ENCODE results near the gene GPR137B. TPM values are rescaled to one million over a fixed set of nuclear protein-coding genes. Genes with fewer than 3 reads are reported as not detected.
"Not testable (repeated sequence)": the region's sequence is repeated elsewhere in the genome, so short reads cannot be mapped to it uniquely, and the experiment has no call there.

GPR137B gene, protein sequence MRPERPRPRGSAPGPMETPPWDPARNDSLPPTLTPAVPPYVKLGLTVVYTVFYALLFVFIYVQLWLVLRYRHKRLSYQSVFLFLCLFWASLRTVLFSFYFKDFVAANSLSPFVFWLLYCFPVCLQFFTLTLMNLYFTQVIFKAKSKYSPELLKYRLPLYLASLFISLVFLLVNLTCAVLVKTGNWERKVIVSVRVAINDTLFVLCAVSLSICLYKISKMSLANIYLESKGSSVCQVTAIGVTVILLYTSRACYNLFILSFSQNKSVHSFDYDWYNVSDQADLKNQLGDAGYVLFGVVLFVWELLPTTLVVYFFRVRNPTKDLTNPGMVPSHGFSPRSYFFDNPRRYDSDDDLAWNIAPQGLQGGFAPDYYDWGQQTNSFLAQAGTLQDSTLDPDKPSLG
- total RNA-seq (10 to 100 TPM in 1 of 2 experiments, 1 to 10 TPM in 1; 8.1 to 10.2 TPM), polyA plus RNA-seq (1 to 10 TPM; 3.6 to 9.0 (median 5.1) TPM), total RNA-seq (5.9 to 15.1 (median 8.7) reads per million in 6 experiments)

DNA sequence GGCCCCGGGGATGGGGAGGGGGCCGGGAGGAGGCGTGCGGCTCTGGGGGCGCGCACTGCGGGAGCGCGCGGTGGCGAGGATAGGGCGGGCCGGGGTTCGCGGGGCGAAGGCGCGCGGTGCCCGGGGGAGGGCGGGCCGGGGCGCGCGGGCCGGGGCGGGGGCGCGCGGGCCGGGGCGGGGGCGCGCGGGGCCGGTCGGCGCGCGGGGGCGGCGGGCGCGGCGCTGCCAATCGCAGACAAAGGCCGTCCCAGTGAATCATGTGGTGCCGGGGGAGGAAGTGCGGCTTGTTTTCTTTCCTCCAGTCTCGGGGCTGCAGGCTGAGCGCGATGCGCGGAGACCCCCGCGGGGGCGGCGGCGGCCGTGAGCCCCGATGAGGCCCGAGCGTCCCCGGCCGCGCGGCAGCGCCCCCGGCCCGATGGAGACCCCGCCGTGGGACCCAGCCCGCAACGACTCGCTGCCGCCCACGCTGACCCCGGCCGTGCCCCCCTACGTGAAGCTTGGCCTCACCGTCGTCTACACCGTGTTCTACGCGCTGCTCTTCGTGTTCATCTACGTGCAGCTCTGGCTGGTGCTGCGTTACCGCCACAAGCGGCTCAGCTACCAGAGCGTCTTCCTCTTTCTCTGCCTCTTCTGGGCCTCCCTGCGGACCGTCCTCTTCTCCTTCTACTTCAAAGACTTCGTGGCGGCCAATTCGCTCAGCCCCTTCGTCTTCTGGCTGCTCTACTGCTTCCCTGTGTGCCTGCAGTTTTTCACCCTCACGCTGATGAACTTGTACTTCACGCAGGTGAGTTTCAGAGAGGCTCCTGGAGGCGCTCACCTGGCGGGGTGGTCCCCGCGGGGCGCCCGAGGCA lies at the start of gene GPR137B:
TSS of gene GPR137B (plus strand) at position 287 of the 851 bp plus-strand sequence. CDS start at position 371, 84 bp downstream.
- H3K27me3 Mint-ChIP-seq = peaks cover 0 to 17% (median 11%) of the 10 kb centered on the region in 5 donors
- DNase-seq (peak; percentile 39 to 79 (median 47)), ATAC-seq (peak; percentile 76 to 82)
- POLR2A ChIA-PET = no interaction called here
- H3K36me3 Mint-ChIP-seq = peaks cover 0 to 6% (median 0%) of the 10 kb centered on the region in 3 donors
- H3K9me3 Mint-ChIP-seq = no peaks in the 10 kb centered on the region
- peaks cover 26 to 48% (median 39%) of the 10 kb centered on the region in 4 donors for H3K4me1 Mint-ChIP-seq
- peak within 1 kb of the TSS; percentile 92 to 99 (median 98) for H3K4me3 Mint-ChIP-seq
- H3K27ac Mint-ChIP-seq = peak within 1 kb of the TSS; percentile 68 to 95 (median 86)

DNA sequence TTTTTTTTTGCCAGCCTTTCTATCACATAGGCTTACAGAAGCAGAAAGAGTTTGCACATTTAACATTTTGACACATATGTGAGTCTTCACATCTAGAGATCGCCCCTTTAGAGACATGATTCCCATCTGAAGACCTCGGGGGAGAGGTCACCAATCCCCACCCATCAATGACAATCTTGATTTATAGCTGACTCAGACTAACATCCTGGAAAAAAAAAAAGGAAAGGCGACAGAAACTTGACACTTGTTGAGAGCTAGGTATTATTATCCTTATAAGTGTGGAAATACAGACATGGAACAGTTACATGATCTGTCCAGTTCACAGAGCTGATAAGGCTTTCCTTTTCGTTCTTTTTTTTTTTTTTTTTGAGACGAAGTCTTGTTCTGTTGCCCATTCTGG lies 49.4 kb upstream of the GPR137B start:
- ATAC-seq = no peak
- no peaks in the 10 kb centered on the region for H3K36me3 Mint-ChIP-seq
- POLR2A ChIA-PET = no interaction called here
- H3K4me3 Mint-ChIP-seq = no peak overlapping the region
- peaks cover 0 to 8% (median 0%) of the 10 kb centered on the region in 9 donors for H3K9me3 Mint-ChIP-seq
- peaks cover 0 to 2% (median 0%) of the 10 kb centered on the region in 4 donors for H3K4me1 Mint-ChIP-seq
- H3K27me3 Mint-ChIP-seq = peaks cover 3 to 31% (median 17%) of the 10 kb centered on the region in 5 donors
- H3K27ac Mint-ChIP-seq = no peak overlapping the region
- DNase-seq = no peak

DNA sequence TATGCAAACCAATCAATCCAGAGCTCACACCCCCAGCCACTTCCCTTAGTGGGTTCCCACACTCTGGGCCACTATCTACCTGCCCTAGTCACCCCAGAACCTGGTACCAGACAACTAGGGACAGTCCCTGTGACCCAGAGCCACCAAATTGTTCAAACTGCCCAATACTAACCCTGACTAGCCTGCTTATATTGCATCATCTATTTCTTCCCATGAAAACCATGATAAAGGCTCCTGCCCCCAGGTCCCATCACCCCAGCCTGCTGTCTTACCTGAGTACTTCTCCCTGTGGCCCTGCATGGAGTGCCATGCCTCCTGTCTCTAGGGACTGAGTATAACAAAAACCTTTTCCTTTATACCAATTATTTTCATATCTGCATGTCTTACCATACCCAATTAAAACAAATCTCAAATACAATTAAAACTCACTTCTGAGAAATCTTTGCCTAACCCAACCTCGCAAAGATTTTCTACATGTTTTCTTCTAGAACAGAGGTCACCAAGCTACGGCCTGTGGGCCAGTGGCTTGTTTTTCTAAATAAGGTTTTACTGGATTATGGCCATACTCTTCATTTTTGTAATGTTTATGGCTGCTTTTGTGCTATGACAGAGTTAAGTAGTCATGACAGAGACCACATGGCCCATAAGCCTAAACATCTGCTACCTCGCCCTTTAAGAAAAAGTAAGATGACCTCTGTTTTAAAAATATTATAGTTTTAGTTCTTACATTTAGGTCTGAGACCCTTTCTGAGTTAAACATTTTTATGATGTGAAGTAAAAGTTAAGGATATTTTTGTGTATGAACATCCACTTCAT lies 46.4 kb upstream of the GPR137B start:
- POLR2A ChIA-PET = no interaction called here
- peaks cover 0 to 8% (median 0%) of the 10 kb centered on the region in 9 donors for H3K9me3 Mint-ChIP-seq
- H3K27ac Mint-ChIP-seq = peak overlapping the region in 2 of 10 donors; percentile 3 to 92
- no peak for ATAC-seq
- no peaks in the 10 kb centered on the region for H3K36me3 Mint-ChIP-seq
- no peak for DNase-seq
- H3K27me3 Mint-ChIP-seq = peaks cover 3 to 29% (median 12%) of the 10 kb centered on the region in 5 donors
- H3K4me1 Mint-ChIP-seq = peaks cover 0 to 2% (median under 1%) of the 10 kb centered on the region in 4 donors
- H3K4me3 Mint-ChIP-seq = no peak overlapping the region

DNA sequence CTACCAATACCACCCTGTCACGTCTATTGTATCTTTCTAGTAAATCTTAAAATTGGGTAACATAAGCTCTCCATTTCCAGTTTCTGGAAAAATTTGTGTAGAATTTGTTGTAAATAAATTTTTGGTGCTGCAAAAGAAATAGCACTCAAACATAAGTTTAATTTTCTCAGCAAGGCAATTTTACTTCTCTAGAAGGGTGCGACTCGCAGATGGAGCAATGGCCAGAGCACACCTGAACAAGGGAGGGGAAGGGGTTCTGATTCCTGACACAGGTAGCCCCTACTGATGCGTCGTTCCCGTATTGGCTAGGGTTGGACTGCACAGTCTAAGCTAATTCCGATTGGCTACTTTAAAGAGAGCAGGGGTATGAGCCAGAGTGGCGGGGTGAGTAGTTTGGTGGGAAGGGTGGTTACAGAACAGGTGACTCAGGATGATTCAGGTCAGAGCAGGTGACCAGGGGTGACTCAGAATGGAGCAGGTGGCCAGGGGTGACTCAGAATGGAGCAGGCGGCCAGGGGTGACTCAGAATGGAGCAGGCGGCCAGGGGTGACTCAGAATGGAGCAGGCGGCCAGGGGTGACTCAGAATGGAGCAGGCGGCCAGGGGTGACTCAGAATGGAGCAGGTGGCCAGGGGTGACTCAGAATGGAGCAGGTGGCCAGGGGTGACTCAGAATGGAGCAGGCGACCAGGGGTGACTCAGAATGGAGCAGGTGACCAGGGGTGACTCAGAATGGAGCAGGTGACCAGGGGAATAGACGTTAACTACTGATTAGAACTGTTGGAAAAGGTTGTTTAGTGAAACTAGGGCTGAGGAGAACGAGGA lies 45.5 kb upstream of the GPR137B start:
- H3K4me1 Mint-ChIP-seq, ATAC-seq, H3K9me3 Mint-ChIP-seq, H3K36me3 Mint-ChIP-seq, POLR2A ChIA-PET: not testable (repeated sequence)
- Mint-ChIP-seq H3K27ac (peak overlapping the region in 2 of 10 donors; percentile 92 to 94), H3K4me3 (peak overlapping the region in 1 of 10 donors; percentile 36), H3K27me3 (peaks cover 3 to 29% (median 12%) of the 10 kb centered on the region in 5 donors)
- DNase-seq = peak in 8 of 10 donors; percentile 24 to 91 (median 38)

DNA sequence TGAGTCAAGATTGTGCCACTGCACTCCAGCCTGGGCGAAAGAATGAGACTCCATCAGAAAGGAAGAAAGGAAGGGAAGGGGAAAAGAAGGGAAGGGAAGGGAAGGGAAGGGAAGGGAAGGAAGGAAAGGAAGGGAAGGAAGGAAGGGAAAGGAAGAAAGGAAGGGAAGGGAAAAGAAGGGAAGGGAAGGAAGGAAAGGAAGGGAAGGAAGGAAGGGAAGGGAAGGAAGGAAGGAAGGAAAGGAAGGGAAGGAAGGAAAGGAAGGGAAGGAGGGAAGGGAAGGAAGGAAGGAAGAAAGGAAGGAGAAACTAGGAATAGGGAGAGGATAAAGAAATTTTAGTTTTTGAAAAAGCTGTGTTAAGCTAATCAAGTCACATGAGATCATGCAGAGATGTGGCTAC lies 44.1 kb upstream of the GPR137B start:
- DNase-seq (no peak), ATAC-seq (no peak)
- H3K9me3 Mint-ChIP-seq = peaks cover 0 to 8% (median 0%) of the 10 kb centered on the region in 9 donors
- peaks cover 3 to 24% (median 12%) of the 10 kb centered on the region in 5 donors for H3K27me3 Mint-ChIP-seq
- H3K36me3 Mint-ChIP-seq = no peaks in the 10 kb centered on the region
- H3K4me3 Mint-ChIP-seq = no peak overlapping the region
- POLR2A ChIA-PET = no interaction called here
- no peak overlapping the region for H3K27ac Mint-ChIP-seq
- H3K4me1 Mint-ChIP-seq = peaks cover 0 to 2% (median under 1%) of the 10 kb centered on the region in 4 donors

DNA sequence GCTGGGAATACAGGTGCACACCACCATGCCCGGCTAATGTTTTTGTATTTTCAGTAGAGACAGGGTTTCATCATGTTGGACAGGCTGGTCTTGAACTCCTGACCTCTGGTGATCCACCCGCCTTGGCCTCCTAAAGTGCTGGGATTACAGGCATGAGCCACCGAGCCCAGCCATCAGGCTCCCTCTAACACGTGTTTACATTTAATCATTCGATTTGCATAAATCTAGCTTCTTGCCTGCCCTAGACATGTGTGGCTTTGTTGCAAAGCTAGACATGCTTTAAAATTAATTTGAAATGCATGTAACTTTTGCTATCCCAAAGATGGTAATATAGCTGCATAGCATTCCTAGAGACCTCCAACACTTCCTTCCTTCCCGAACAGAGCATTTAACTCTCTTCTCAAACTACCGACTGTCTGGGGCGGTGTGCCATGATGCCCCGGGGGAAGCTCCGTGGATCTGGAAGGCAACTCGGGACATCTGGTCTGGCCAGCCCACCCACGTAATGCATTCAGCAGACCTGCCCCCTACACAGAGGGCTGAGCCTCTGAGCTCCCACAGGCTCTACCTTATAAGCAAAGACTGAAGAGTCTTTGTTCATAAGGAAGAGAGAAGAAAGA lies 42.9 kb upstream of the GPR137B start:
- Mint-ChIP-seq H3K27ac (no peak overlapping the region), H3K4me1 (peaks cover 0 to 4% (median 3%) of the 10 kb centered on the region in 4 donors), H3K27me3 (peaks cover 5 to 12% (median 7%) of the 10 kb centered on the region in 5 donors), H3K36me3 (no peaks in the 10 kb centered on the region), H3K9me3 (peaks cover 0 to 8% (median 0%) of the 10 kb centered on the region in 9 donors), H3K4me3 (no peak overlapping the region)
- DNase-seq = no peak
- ATAC-seq = no peak
- POLR2A ChIA-PET = no interaction called here

DNA sequence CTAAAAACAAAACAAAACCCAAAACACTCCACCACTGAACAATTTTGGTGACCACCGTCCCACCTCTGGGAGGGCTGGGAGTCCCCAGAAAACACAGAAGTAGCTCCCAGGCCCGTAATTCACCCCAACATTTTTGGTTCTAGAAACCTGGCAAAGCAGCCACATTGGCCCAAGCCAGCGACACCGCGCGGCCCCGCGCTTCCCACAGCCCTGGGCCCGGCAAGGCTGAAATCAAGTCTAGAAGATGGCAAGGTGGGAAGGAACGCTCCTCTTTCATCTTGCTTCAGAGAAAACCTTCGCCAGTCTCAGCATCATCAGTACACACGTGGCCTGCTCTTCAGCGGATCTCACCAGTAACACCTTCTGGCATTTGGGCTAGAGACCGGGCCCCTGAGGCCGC lies 41.5 kb upstream of the GPR137B start:
- DNase-seq = no peak
- peaks cover 0 to 5% (median 2%) of the 10 kb centered on the region in 5 donors for H3K27me3 Mint-ChIP-seq
- no peak overlapping the region for H3K27ac Mint-ChIP-seq
- H3K4me1 Mint-ChIP-seq = peaks cover 0 to 4% (median 3%) of the 10 kb centered on the region in 4 donors
- H3K36me3 Mint-ChIP-seq = no peaks in the 10 kb centered on the region
- no peak overlapping the region for H3K4me3 Mint-ChIP-seq
- POLR2A ChIA-PET = no interaction called here
- no peak for ATAC-seq
- peaks cover 0 to 4% (median 0%) of the 10 kb centered on the region in 9 donors for H3K9me3 Mint-ChIP-seq

DNA sequence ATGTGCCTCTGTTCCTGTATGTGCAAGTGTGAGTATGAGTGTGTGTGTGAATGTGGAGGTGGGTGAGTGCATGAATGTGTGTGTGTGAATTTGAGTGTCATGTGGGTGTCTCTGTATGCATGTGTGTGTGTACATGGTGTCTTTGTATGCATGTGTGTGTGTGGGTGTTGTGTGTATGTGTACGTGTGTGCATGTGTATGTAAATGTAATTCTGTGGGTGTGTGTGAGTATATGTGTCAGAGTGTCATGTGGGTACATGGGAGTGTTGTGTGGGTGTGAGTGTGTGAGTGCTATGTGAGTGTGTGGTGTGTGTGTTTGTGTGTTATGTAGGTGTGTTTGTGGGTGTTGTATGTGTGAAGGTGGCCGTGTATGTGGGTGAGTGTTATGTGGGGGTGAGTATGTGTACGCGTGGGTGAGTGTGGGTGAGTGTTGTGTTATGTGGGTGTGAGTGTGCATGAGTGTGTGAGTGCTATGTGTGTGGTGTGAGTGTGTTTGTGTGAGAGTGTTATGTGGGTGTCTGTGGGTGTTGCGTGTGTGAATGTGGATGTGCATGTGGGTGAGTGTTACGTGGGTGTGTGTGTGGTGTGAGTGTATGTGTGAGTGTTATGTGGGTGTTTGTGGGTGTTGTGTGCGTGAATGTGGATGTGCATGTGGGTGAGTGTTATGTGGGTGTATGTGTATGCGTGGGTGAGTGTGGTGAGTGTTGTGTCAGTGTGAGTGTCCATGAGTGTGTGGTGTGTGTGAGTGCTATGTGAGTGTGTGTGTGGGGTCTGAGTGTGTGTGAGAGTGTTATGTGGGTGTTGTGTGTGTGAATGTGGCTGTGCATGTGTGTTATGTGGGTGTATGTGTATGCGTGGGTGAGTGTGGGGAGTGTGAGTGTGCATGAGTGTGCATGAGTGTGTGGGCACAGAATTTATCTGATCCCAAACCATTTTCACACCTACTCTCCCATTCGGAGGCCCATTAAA lies 40.8 kb upstream of the GPR137B start:
- Mint-ChIP-seq H3K4me3 (no peak overlapping the region), H3K36me3 (no peaks in the 10 kb centered on the region), H3K27ac (no peak overlapping the region), H3K9me3 (peaks cover 0 to 4% (median 0%) of the 10 kb centered on the region in 9 donors), H3K27me3 (peaks cover 0 to 3% (median 2%) of the 10 kb centered on the region in 5 donors), H3K4me1 (peaks cover 0 to 4% (median 3%) of the 10 kb centered on the region in 4 donors)
- no peak for DNase-seq
- POLR2A ChIA-PET = no interaction called here
- no peak for ATAC-seq

DNA sequence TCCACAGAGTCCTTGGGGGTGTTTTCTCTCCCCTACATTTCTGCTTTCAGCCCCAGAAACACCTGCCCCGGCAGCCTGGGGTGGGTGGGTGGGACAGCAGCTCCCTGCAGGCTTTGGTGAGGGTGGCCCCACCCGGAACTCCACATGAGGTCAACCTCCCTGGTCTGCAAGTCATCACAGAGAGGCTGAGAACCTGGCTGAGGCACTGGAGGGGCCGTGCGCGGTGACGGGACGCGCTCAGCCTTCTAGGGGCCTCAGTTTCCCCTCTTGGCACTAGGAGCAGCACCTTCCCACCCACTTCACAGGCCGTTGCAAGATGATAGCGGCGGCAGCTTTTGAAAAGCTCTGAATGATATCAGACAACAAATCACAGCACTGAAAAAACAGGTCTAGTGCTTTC lies 39.7 kb upstream of the GPR137B start:
- POLR2A ChIA-PET = no interaction called here
- H3K27me3 Mint-ChIP-seq = peaks cover 0 to 2% (median 2%) of the 10 kb centered on the region in 5 donors

DNA sequence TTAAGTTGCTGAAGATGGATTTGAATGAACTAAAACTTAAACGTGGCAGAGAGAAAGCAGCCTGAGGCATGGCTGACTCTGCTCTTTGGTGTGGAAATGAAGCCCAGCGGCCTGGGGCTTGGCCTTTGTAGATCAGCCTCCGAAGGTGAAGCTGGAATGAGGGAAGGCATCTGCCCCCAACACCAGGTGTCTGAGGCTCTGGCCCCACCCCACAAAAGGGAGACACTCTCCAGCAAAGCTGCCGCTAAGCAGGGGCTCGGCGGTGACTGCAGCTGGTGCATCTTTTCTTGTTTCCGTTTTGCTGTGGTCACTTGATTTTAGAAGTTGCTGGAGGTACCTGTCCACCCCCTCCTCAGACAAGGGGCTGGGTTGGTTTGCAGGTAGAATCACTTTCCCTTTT lies 39.3 kb upstream of the GPR137B start:
- POLR2A ChIA-PET = no interaction called here
- no peak overlapping the region for H3K4me3 Mint-ChIP-seq
- peaks cover 0 to 2% (median 2%) of the 10 kb centered on the region in 5 donors for H3K27me3 Mint-ChIP-seq
- no peaks in the 10 kb centered on the region for H3K9me3 Mint-ChIP-seq
- H3K27ac Mint-ChIP-seq = no peak overlapping the region
- no peaks in the 10 kb centered on the region for H3K36me3 Mint-ChIP-seq
- no peak for DNase-seq
- peaks cover 0 to 4% (median 2%) of the 10 kb centered on the region in 4 donors for H3K4me1 Mint-ChIP-seq
- ATAC-seq = no peak

More for the DNA sequence above, 39.7 kb upstream of the GPR137B start:
- Mint-ChIP-seq H3K36me3 (no peaks in the 10 kb centered on the region), H3K27ac (no peak overlapping the region), H3K4me3 (no peak overlapping the region), H3K4me1 (peaks cover 0 to 4% (median 2%) of the 10 kb centered on the region in 4 donors), H3K9me3 (no peaks in the 10 kb centered on the region)
- no peak for DNase-seq
- no peak for ATAC-seq
